GM21423 (cell line): ENCODE results near the gene SLC8A2.

Experiments
- ATAC-seq: cut with Tn5 transposase; IDR thresholded peaks from one replicate; pipeline ENCODE4 v1.9.1; 2021; ENCODE audit warnings: mild to moderate bottlenecking, moderate library complexity; ENCODE audit not compliant: unreplicated experiment

SLC8A2 gene

GRCh38 chr19:47464675-47465419, 6.8 kb downstream of the SLC8A2 start:
- ATAC-seq = no peak

- ATAC-seq = no peak
Observed at GRCh38 chr19:47461876-47462275, 9.8 kb downstream of the SLC8A2 start.

- no peak for ATAC-seq
Observed at GRCh38 chr19:47459477-47459876, 12.2 kb downstream of the SLC8A2 start.

GRCh38 chr19:47458672-47459071, 13.0 kb downstream of the SLC8A2 start:
- ATAC-seq = no peak

- ATAC-seq = no peak
Observed at GRCh38 chr19:47456721-47457474, 14.8 kb downstream of the SLC8A2 start.

GRCh38 chr19:47450478-47450877, 21.2 kb downstream of the SLC8A2 start:
- ATAC-seq = no peak

GRCh38 chr19:47448360-47448727, 23.3 kb downstream of the SLC8A2 start:
- ATAC-seq = no peak

GRCh38 chr19:47447470-47448359, 24.0 kb downstream of the SLC8A2 start:
- no peak for ATAC-seq

GRCh38 chr19:47446534-47447469, 24.9 kb downstream of the SLC8A2 start:
- ATAC-seq = no peak

GRCh38 chr19:47445937-47446402, 25.7 kb downstream of the SLC8A2 start:
- ATAC-seq = no peak

- no peak for ATAC-seq
Observed at GRCh38 chr19:47445527-47445926, 26.2 kb downstream of the SLC8A2 start.

GRCh38 chr19:47444388-47444821, 27.3 kb downstream of the SLC8A2 start:
- ATAC-seq = no peak

GRCh38 chr19:47443331-47443730, 28.4 kb downstream of the SLC8A2 start:
- ATAC-seq = no peak

- ATAC-seq = no peak
Observed at GRCh38 chr19:47438793-47439220, 32.9 kb downstream of the SLC8A2 start.

- ATAC-seq = no peak
Observed at GRCh38 chr19:47437500-47437899, 34.2 kb downstream of the SLC8A2 start.

- ATAC-seq = peak; percentile 63
Observed at GRCh38 chr19:47436712-47437401, 34.8 kb downstream of the SLC8A2 start.

GRCh38 chr19:47435883-47436417, 35.7 kb downstream of the SLC8A2 start:
- no peak for ATAC-seq

- no peak for ATAC-seq
Observed at GRCh38 chr19:47435196-47435595, 36.5 kb downstream of the SLC8A2 start.

GRCh38 chr19:47434088-47434487, 37.6 kb downstream of the SLC8A2 start:
- ATAC-seq = no peak
